ENCODE data around the gene SRD5A1. TPM values are rescaled to one million over a fixed set of nuclear protein-coding genes. Genes with fewer than 3 reads are reported as not detected.

The SRD5A1 gene
- total RNA-seq, 6 experiments from 2014 or later = 24.0 to 28.5 (median 26.6) TPM

GRCh38 chr5:6586647-6587042 lies 46.6 kb upstream of the SRD5A1 start:
- TF ChIP-seq CTCF (IDR thresholded peaks at IDR 0.05) = no peak
- no peak overlapping the region for H3K27ac Mint-ChIP-seq
- H3K9me3 Mint-ChIP-seq = no peaks in the 10 kb centered on the region
- no peak for DNase-seq
- peaks cover 6% of the 10 kb centered on the region; the same call in 1 of the 2 replicates for H3K4me1 Mint-ChIP-seq (ENCODE audit: low read depth)
- peaks cover 25% of the 10 kb centered on the region for H3K27me3 Mint-ChIP-seq (ENCODE audit: insufficient read depth)
- no peak overlapping the region for H3K4me3 Mint-ChIP-seq
- H3K36me3 Mint-ChIP-seq (ENCODE audit: low read depth) = no peaks in the 10 kb centered on the region

GRCh38 chr5:6587171-6587570 lies 46.1 kb upstream of the SRD5A1 start:
- H3K9me3 Mint-ChIP-seq = no peaks in the 10 kb centered on the region
- DNase-seq = no peak
- no peak overlapping the region for H3K4me3 Mint-ChIP-seq
- TF ChIP-seq CTCF (IDR thresholded peaks at IDR 0.05) = no peak
- H3K4me1 Mint-ChIP-seq (ENCODE audit: low read depth) = peaks cover 1% of the 10 kb centered on the region; the same call in 1 of the 2 replicates
- peaks cover 21% of the 10 kb centered on the region for H3K27me3 Mint-ChIP-seq (ENCODE audit: insufficient read depth)
- H3K27ac Mint-ChIP-seq = no peak overlapping the region
- H3K36me3 Mint-ChIP-seq (ENCODE audit: low read depth) = no peaks in the 10 kb centered on the region

- TF ChIP-seq CTCF (IDR thresholded peaks at IDR 0.05) = no peak
- no peak for DNase-seq
- Mint-ChIP-seq H3K9me3 (no peaks in the 10 kb centered on the region), H3K4me3 (no peak overlapping the region), H3K27ac (no peak overlapping the region), H3K36me3 (ENCODE audit: low read depth) (peaks cover under 1% of the 10 kb centered on the region; the same call in 1 of the 2 replicates), H3K4me1 (ENCODE audit: low read depth) (peaks cover 12% of the 10 kb centered on the region), H3K27me3 (ENCODE audit: insufficient read depth) (peaks cover 12% of the 10 kb centered on the region)
These were observed 42.7 kb upstream of the SRD5A1 start for GRCh38 chr5:6590581-6590980.

- Mint-ChIP-seq H3K9me3 (no peaks in the 10 kb centered on the region), H3K36me3 (ENCODE audit: low read depth) (peaks cover 13% of the 10 kb centered on the region), H3K27ac (no peak overlapping the region), H3K4me1 (ENCODE audit: low read depth) (peaks cover 12% of the 10 kb centered on the region), H3K4me3 (no peak overlapping the region), H3K27me3 (ENCODE audit: insufficient read depth) (peaks cover 7% of the 10 kb centered on the region)
- TF ChIP-seq CTCF (IDR thresholded peaks at IDR 0.05) = no peak
- DNase-seq = no peak
These were observed 41.5 kb upstream of the SRD5A1 start for GRCh38 chr5:6591671-6592288.

- Mint-ChIP-seq H3K36me3 (ENCODE audit: low read depth) (peaks cover 21% of the 10 kb centered on the region), H3K27ac (no peak overlapping the region), H3K9me3 (no peaks in the 10 kb centered on the region), H3K4me3 (no peak overlapping the region), H3K4me1 (ENCODE audit: low read depth) (peaks cover 12% of the 10 kb centered on the region), H3K27me3 (ENCODE audit: insufficient read depth) (peaks cover 4% of the 10 kb centered on the region)
- TF ChIP-seq CTCF (IDR thresholded peaks at IDR 0.05) = no peak
- DNase-seq = peak; percentile 30
These were observed 40.6 kb upstream of the SRD5A1 start for GRCh38 chr5:6592601-6593000.
